ENCODE results near the gene TRPC4AP. TPM values are rescaled to one million over a fixed set of nuclear protein-coding genes. Genes with fewer than 3 reads are reported as not detected.

The TRPC4AP gene
- total and polyA plus RNA-seq, 2 of the 8 experiments (the other 6 are each of a cell fraction or from before 2014, with no cell fraction given): 73.1 to 74.8 TPM

- H3K4me2 ChIP-seq (ENCODE audit: insufficient read depth in 1 of 2, low read depth in 2 of 2, low read length in 2 of 2): no peak overlapping the region
- H4K91ac ChIP-seq (replicated peaks; ENCODE audit: insufficient read length, low read length): no peak overlapping the region
- TF ChIP-seq CBX8 (IDR thresholded peaks at IDR 0.05; ENCODE audit: borderline replicate concordance, low read depth, low read length): no peak
- no peak for TF ChIP-seq RBBP5 (IDR thresholded peaks at IDR 0.05; ENCODE audit: borderline replicate concordance, low read depth, low read length)
- no peak overlapping the region for H2AK5ac ChIP-seq (ENCODE audit: low read depth, low read length)
- H3K79me1 ChIP-seq (ENCODE audit: low read depth, low read length): no peaks in the 10 kb centered on the region
- WGBS, 2 experiments (ENCODE audit: extremely low coverage in 1 of 2, insufficient coverage in 1 of 2, insufficient read length in 1 of 2, insufficient replicate concordance in 2 of 2, low coverage in 1 of 2, low lambda C conversion rate in 2 of 2, missing lambda C conversion rate in 1 of 2): 92% methylated on average over 14 of the region's 14 CpGs; no CpG with 5 or more reads in 1 of the 2 experiments
- peaks cover 0 to 16% (median 6%) of the 10 kb centered on the region in 4 experiments; a peak in 6 of 7 replicates for H3K4me1 ChIP-seq (replicated peaks in 1 of 4; ENCODE audit: control insufficient read depth in 3 of 4, insufficient read depth in 4 of 4, low read length in 3 of 4)
- H2BK120ac ChIP-seq (replicated peaks; ENCODE audit: low read depth, low read length): no peak overlapping the region
- no peak overlapping the region for H3K9ac ChIP-seq (replicated peaks in 1 of 4; ENCODE audit: extremely low read depth in 1 of 4, low read depth in 3 of 4, low read length in 3 of 4)
- no peak for DNase-seq (ENCODE audit: low read depth in 1 of 2, low spot score in 2 of 2)
- H3K4me3 ChIP-seq (ENCODE audit: extremely low read depth in 1 of 4, insufficient read depth in 2 of 4, low read depth in 3 of 4, low read length in 4 of 4): no peak overlapping the region
- no peak overlapping the region for H2AFZ ChIP-seq (ENCODE audit: low read length)
- H3K14ac ChIP-seq (ENCODE audit: insufficient read length): no peak overlapping the region
- H3K9me3 ChIP-seq (ENCODE audit: insufficient read depth in 2 of 2, low read depth in 1 of 2, low read length in 1 of 2): no peaks in the 10 kb centered on the region
- H3K23ac ChIP-seq (ENCODE audit: insufficient read length): no peak overlapping the region
- no peaks in the 10 kb centered on the region for H3K79me2 ChIP-seq (ENCODE audit: control insufficient read depth in 1 of 2, insufficient read depth in 2 of 2, low read length in 2 of 2)
- POLR2A ChIA-PET (ENCODE audit: partially characterized antibody): interaction anchor here (1.2 to 1.5 kb wide), 3 partner anchors 9 to 34 kb away, joined by 3 to 5 read pairs (median 3); partner anchors contain the start of genes GSS and MYH7B
- FAIRE-seq: no peak
- H2BK12ac ChIP-seq (ENCODE audit: low read depth, low read length): no peak overlapping the region
- H2BK15ac ChIP-seq (ENCODE audit: low read length): no peak overlapping the region
- H3K4ac ChIP-seq (replicated peaks; ENCODE audit: insufficient read length, low read depth, low read length): no peak overlapping the region
- no peak overlapping the region for H3K56ac ChIP-seq (replicated peaks; ENCODE audit: insufficient read length, low read depth, low read length)
- H3K27ac ChIP-seq (ENCODE audit: low read depth, low read length): no peak overlapping the region
- no peak overlapping the region for H4K5ac ChIP-seq (ENCODE audit: insufficient read length, low read depth, low read length)
- H3K27me3 ChIP-seq (replicated peaks in 1 of 4; ENCODE audit: control insufficient read depth in 3 of 4, extremely low read depth in 1 of 4, insufficient read depth in 3 of 4, low read length in 3 of 4): peaks cover 0 to 5% (median 4%) of the 10 kb centered on the region in 4 experiments; a peak in 3 of 7 replicates
- H3K18ac ChIP-seq (ENCODE audit: extremely low read depth, low read length): no peak overlapping the region
- H2BK5ac ChIP-seq (ENCODE audit: low read depth, low read length): no peak overlapping the region
- peaks cover 0 to 4% of the 10 kb centered on the region in 2 experiments for H4K20me1 ChIP-seq (replicated peaks in 1 of 2; ENCODE audit: control insufficient read depth in 1 of 2, insufficient read depth in 2 of 2, low read length in 2 of 2)
- CTCF ChIA-PET (ENCODE audit: partially characterized antibody): interaction anchor here (0.6 to 2.1 kb wide), 5 partner anchors 10 to 115 kb away, joined by 3 to 8 read pairs (median 3); no protein-coding TSS in a partner anchor
- no peak overlapping the region for H4K8ac ChIP-seq (ENCODE audit: extremely low read depth, insufficient read depth, low read length)
- H3K36me3 ChIP-seq (ENCODE audit: control insufficient read depth in 2 of 4, insufficient read depth in 4 of 4, low read length in 3 of 4): no peaks in the 10 kb centered on the region
- H2BK20ac ChIP-seq (ENCODE audit: low read length): no peak overlapping the region
- no peaks in the 10 kb centered on the region for H3K23me2 ChIP-seq (ENCODE audit: low read depth, low read length)
These were observed 102.9 kb downstream of the TRPC4AP start for GRCh38 chr20:34989670-34990069.

Measured in H1 (cell line).